Loucy (cell line): ENCODE measurements around the gene EZR.

Experiments
- H2AFZ ChIP-seq: fragments of 200-600 bp; sonication (generic); 2 replicates; pipeline ENCODE4 v1.6.0; 2016; ENCODE audit warnings: antibody characterized with exemption, mild to moderate bottlenecking, low read length, moderate library complexity
- H3F3A ChIP-seq: fragments of 200-600 bp; 2 replicates; pipeline ENCODE4 v1.6.0; 2016; ENCODE audit warnings: antibody characterized with exemption, low read depth, mild to moderate bottlenecking
- H3K27me3 ChIP-seq: fragments of 200-600 bp; sonication (generic); 2 replicates; pipeline ENCODE4 v1.6.1; 2014; ENCODE audit warnings: low read length, mild to moderate bottlenecking; ENCODE audit not compliant: insufficient read depth, poor library complexity, severe bottlenecking
- H3K36me3 ChIP-seq: fragments of 200-600 bp; sonication (generic); 2 replicates; pipeline ENCODE4 v1.6.1; 2016; ENCODE audit warnings: low read length; ENCODE audit not compliant: insufficient read depth
- H3K4me1 ChIP-seq: fragments of 200-600 bp; sonication (generic); 2 replicates; pipeline ENCODE4 v1.5.1; 2014; ENCODE audit warnings: low read length, mild to moderate bottlenecking; ENCODE audit not compliant: insufficient read depth, poor library complexity, severe bottlenecking
- H3K4me2 ChIP-seq: fragments of 200-600 bp; sonication (generic); 2 replicates; pipeline ENCODE4 v1.6.0; 2014; ENCODE audit warnings: antibody characterized with exemption, low read length, low read depth, mild to moderate bottlenecking; ENCODE audit not compliant: poor library complexity, severe bottlenecking
- H3K4me3 ChIP-seq: fragments of 200-600 bp; sonication (generic); 2 replicates; pipeline ENCODE4 v1.5.1; 2014; ENCODE audit warnings: low read length, mild to moderate bottlenecking, mixed read lengths; ENCODE audit not compliant: poor library complexity, severe bottlenecking
- H3K79me2 ChIP-seq: fragments of 200-600 bp; sonication (generic); 2 replicates; pipeline ENCODE4 v1.6.1; 2014; ENCODE audit warnings: low read length; ENCODE audit not compliant: insufficient read depth
- H3K9ac ChIP-seq: fragments of 200-600 bp; sonication (generic); 2 replicates; pipeline ENCODE4 v1.6.0; 2014; ENCODE audit warnings: mild to moderate bottlenecking, low read depth, low read length, moderate library complexity; ENCODE audit not compliant: poor library complexity, severe bottlenecking
- H3K9me2 ChIP-seq: fragments of 200-600 bp; sonication (generic); replicated peaks from 2 replicates; pipeline ENCODE4 v1.6.1; 2016; ENCODE audit warnings: low read depth, low read length, mixed read lengths
- H3K9me3 ChIP-seq: fragments of 200-600 bp; sonication (generic); 2 replicates; pipeline ENCODE4 v1.6.1; 2014; ENCODE audit warnings: mild to moderate bottlenecking, antibody characterized with exemption, low read length, low read depth; ENCODE audit not compliant: insufficient read depth
- H4K20me1 ChIP-seq: fragments of 200-600 bp; sonication (generic); 2 replicates; pipeline ENCODE4 v1.6.0; 2014; ENCODE audit warnings: antibody characterized with exemption, low read length, mild to moderate bottlenecking; ENCODE audit not compliant: insufficient read depth, poor library complexity, severe bottlenecking
- EZH2phosphoT487 ChIP-seq: fragments of 200-600 bp; IDR thresholded peaks from 2 replicates; pipeline ENCODE4 v1.6.1; 2018; ENCODE audit warnings: antibody characterized with exemption, mild to moderate bottlenecking, moderate library complexity, borderline replicate concordance
- TF ChIP-seq, protein P1 (sequence below): fragments of 200-600 bp; sonication (generic); conservative IDR thresholded peaks from 2 replicates; pipeline ENCODE4 v1.5.1; 2014; ENCODE audit warnings: mild to moderate bottlenecking, antibody characterized with exemption, low read length

The EZR gene

DNA sequence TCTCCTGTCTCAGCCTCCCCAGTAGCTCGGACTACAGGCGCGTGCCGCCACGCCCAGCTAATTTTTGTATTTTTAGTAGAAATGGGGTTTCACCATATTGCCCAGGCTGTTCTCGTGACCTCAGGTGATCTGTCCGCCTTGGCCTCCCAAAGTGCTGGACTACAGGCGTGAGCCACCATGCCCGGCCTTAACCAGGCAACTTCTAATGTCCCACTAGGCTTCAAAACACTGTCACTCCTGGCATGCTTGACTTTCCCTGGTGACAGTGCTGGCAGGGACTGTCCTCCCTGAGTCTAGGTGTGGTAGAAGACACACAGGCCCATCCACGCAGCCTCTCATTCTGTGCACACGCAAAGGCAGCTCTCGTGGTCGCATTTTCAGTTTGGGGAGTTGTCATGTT is 11.6 kb upstream of the EZR start:
- H3K36me3 ChIP-seq, result no peaks in the 10 kb centered on the region
- TF ChIP-seq EZH2phosphoT487, result no peak
- TF ChIP-seq, protein P1, sequence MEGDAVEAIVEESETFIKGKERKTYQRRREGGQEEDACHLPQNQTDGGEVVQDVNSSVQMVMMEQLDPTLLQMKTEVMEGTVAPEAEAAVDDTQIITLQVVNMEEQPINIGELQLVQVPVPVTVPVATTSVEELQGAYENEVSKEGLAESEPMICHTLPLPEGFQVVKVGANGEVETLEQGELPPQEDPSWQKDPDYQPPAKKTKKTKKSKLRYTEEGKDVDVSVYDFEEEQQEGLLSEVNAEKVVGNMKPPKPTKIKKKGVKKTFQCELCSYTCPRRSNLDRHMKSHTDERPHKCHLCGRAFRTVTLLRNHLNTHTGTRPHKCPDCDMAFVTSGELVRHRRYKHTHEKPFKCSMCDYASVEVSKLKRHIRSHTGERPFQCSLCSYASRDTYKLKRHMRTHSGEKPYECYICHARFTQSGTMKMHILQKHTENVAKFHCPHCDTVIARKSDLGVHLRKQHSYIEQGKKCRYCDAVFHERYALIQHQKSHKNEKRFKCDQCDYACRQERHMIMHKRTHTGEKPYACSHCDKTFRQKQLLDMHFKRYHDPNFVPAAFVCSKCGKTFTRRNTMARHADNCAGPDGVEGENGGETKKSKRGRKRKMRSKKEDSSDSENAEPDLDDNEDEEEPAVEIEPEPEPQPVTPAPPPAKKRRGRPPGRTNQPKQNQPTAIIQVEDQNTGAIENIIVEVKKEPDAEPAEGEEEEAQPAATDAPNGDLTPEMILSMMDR, result no peak
- no peaks in the 10 kb centered on the region for H3K9me3 ChIP-seq
- no peaks in the 10 kb centered on the region for H3K79me2 ChIP-seq
- H2AFZ ChIP-seq, result no peak overlapping the region
- no peaks in the 10 kb centered on the region for H3F3A ChIP-seq
- H3K27me3 ChIP-seq, result no peaks in the 10 kb centered on the region
- H3K4me2 ChIP-seq, result no peak overlapping the region
- no peaks in the 10 kb centered on the region for H3K9me2 ChIP-seq
- H3K4me1 ChIP-seq, result no peaks in the 10 kb centered on the region
- no peak overlapping the region for H3K9ac ChIP-seq
- no peaks in the 10 kb centered on the region for H4K20me1 ChIP-seq
- no peak overlapping the region for H3K4me3 ChIP-seq

GRCh38 chr6:158828807-158829206 is 9.6 kb upstream of the EZR start:
- H3K4me1 ChIP-seq, result no peaks in the 10 kb centered on the region
- H3F3A ChIP-seq, result no peaks in the 10 kb centered on the region
- no peak overlapping the region for H3K4me3 ChIP-seq
- no peaks in the 10 kb centered on the region for H3K27me3 ChIP-seq
- H3K4me2 ChIP-seq, result no peak overlapping the region
- no peaks in the 10 kb centered on the region for H3K36me3 ChIP-seq
- H3K9ac ChIP-seq, result no peak overlapping the region
- no peak overlapping the region for H2AFZ ChIP-seq
- no peaks in the 10 kb centered on the region for H3K9me2 ChIP-seq
- H3K9me3 ChIP-seq, result no peaks in the 10 kb centered on the region
- H3K79me2 ChIP-seq, result no peaks in the 10 kb centered on the region
- TF ChIP-seq, protein P1, result no peak
- TF ChIP-seq EZH2phosphoT487, result no peak
- no peaks in the 10 kb centered on the region for H4K20me1 ChIP-seq

GRCh38 chr6:158826819-158827501 is 7.8 kb upstream of the EZR start:
- H3K4me1 ChIP-seq, result no peaks in the 10 kb centered on the region
- no peak overlapping the region for H2AFZ ChIP-seq
- no peak overlapping the region for H3K4me3 ChIP-seq
- H3K9me2 ChIP-seq, result no peaks in the 10 kb centered on the region
- no peaks in the 10 kb centered on the region for H3K36me3 ChIP-seq
- no peaks in the 10 kb centered on the region for H3F3A ChIP-seq
- H3K9me3 ChIP-seq, result no peaks in the 10 kb centered on the region
- TF ChIP-seq, protein P1, result no peak
- TF ChIP-seq EZH2phosphoT487, result no peak
- no peaks in the 10 kb centered on the region for H3K79me2 ChIP-seq
- no peak overlapping the region for H3K9ac ChIP-seq
- no peak overlapping the region for H3K4me2 ChIP-seq
- no peaks in the 10 kb centered on the region for H3K27me3 ChIP-seq
- H4K20me1 ChIP-seq, result no peaks in the 10 kb centered on the region
